Upper lobe of left lung (tissue), 6 donors: ENCODE data around the gene PCDH12. TPM values are rescaled to one million over a fixed set of nuclear protein-coding genes. Genes with fewer than 3 reads are reported as not detected.

Source experiments
- ATAC-seq, 2 donors: fragments of 200-7000 bp; cut with Tn5 transposase; one replicate each; pipeline ENCODE4 v1.9.1; 2022; ENCODE audit warnings: mild to moderate bottlenecking in 2 of 2, moderate library complexity in 2 of 2; ENCODE audit not compliant: low FRiP score in 2 of 2
- DNase-seq, 2 donors: peaks; one replicate each; pipeline ENCODE4 v3.0.0-alpha.2; 2019 to 2020
- H3K27ac ChIP-seq, 4 donors: fragments of 200-600 bp; sonication (generic); one replicate each; pipeline ENCODE4 v1.5.1; 2016 to 2019
- H3K27me3 ChIP-seq, 4 donors: fragments of 200-600 bp; sonication (generic); one replicate each; pipeline ENCODE4 v1.5.1; 2017 to 2019
- H3K36me3 ChIP-seq, 4 donors: fragments of 200-600 bp; sonication (generic); one replicate each; pipeline ENCODE4 v1.5.1; 2016 to 2019
- H3K4me1 ChIP-seq, 4 donors: fragments of 200-600 bp; sonication (generic); one replicate each; pipeline ENCODE4 v1.5.1; 2018 to 2019
- H3K4me3 ChIP-seq, 4 donors: fragments of 200-600 bp; sonication (generic); one replicate each; pipeline ENCODE4 v1.5.1; 2017 to 2019; ENCODE audit warnings: mild to moderate bottlenecking in 2 of 4, moderate library complexity in 1 of 4
- H3K9me3 ChIP-seq, 4 donors: fragments of 200-600 bp; sonication (generic); one replicate each; pipeline ENCODE4 v1.5.1; 2018 to 2019
- CTCF ChIP-seq, 6 experiments: fragments of 450-650 bp in 4 of 6; fragments of 200-600 bp in 2 of 6; sonication (generic) in 2 of 6; IDR thresholded peaks; one replicate each; pipeline ENCODE4 v1.5.1; 2016 to 2019; ENCODE audit warnings: antibody characterized with exemption in 6 of 6
- EP300 ChIP-seq, 4 donors: sonication (generic); formaldehyde crosslinking; IDR thresholded peaks; one replicate each; pipeline ENCODE4 v1.5.1; 2017; ENCODE audit warnings: antibody characterized with exemption in 4 of 4, control low read depth in 2 of 4
- POLR2A ChIP-seq, 4 donors: fragments of 450-650 bp; IDR thresholded peaks; one replicate each; pipeline ENCODE4 v1.5.1; 2016 to 2017; ENCODE audit warnings: antibody characterized with exemption in 4 of 4, mild to moderate bottlenecking in 2 of 4
- POLR2AphosphoS5 ChIP-seq, 2 donors: sonication (generic); formaldehyde crosslinking; IDR thresholded peaks; one replicate each; pipeline ENCODE4 v1.5.1; 2017; ENCODE audit warnings: antibody characterized with exemption in 2 of 2
- WGBS, 2 donors: methylation state at CpG; one replicate each; pipeline ENCODE4 v1.1.5; 2017 to 2018; 5-methylcytosine and 5-hydroxymethylcytosine counted together
- total RNA-seq, 6 donors: library from RNA; depleted of rRNA in 4 of 6; stranded (reverse); fragments of >200 nt in 4 of 6; gene quantifications; one replicate each; pipeline versions ENCODE4 v1.1.0 to v1.2.1, GENCODE V29; 2016 to 2021
- donor health status: DM: no; HTN: no; CAD: no; lungs with moderate emphysema.
- donor health status: DM: no; HTN: yes; CAD: no; lungs with severe emphysema.

The PCDH12 gene
- total RNA-seq, 6 donors from 2014 or later = 2.1 to 26.0 (median 10.7) TPM

- ATAC-seq (peak; percentile 42 to 52), DNase-seq (no peak)
- Histone ChIP-seq H3K4me1 (peaks cover 13 to 27% (median 26%) of the 10 kb centered on the region in 4 donors), H3K9me3 (no peaks in the 10 kb centered on the region), H3K36me3 (peaks cover 10 to 52% (median 35%) of the 10 kb centered on the region in 4 donors), H3K27ac (peak overlapping the region; percentile 59 to 85 (median 66)), H3K4me3 (no peak overlapping the region), H3K27me3 (no peaks in the 10 kb centered on the region)
- no peak for TF ChIP-seq EP300 (IDR thresholded peaks at IDR 0.05)
- TF ChIP-seq CTCF (IDR thresholded peaks at IDR 0.05) = peak in 2 of 6 experiments; percentile 17 to 21
- WGBS, 2 donors = 36 to 37% methylated on average over 6 of the region's 6 CpGs
Observed at GRCh38 chr5:141940695-141941271, 17.2 kb downstream of the PCDH12 start.

- Histone ChIP-seq H3K9me3 (no peaks in the 10 kb centered on the region), H3K4me3 (no peak overlapping the region), H3K36me3 (peaks cover 22 to 96% (median 79%) of the 10 kb centered on the region in 4 donors), H3K27ac (no peak overlapping the region), H3K4me1 (no peaks in the 10 kb centered on the region), H3K27me3 (no peaks in the 10 kb centered on the region)
- 85 to 96% methylated on average over 4 of the region's 4 CpGs for WGBS, 2 donors
- ATAC-seq (no peak), DNase-seq (no peak)
- TF ChIP-seq POLR2A (IDR thresholded peaks at IDR 0.05) = no peak
- no peak for TF ChIP-seq POLR2AphosphoS5 (IDR thresholded peaks at IDR 0.05)
- TF ChIP-seq EP300 (IDR thresholded peaks at IDR 0.05) = no peak
- no peak for TF ChIP-seq CTCF (IDR thresholded peaks at IDR 0.05)
Observed at GRCh38 chr5:141935538-141935937, 22.5 kb downstream of the PCDH12 start.

- ATAC-seq (peak in 1 of 2 donors; percentile 64), DNase-seq (no peak)
- TF ChIP-seq POLR2AphosphoS5 (IDR thresholded peaks at IDR 0.05) (no peak), EP300 (IDR thresholded peaks at IDR 0.05) (no peak), CTCF (IDR thresholded peaks at IDR 0.05) (no peak)
- Histone ChIP-seq H3K4me1 (peaks cover 0 to 3% (median 0%) of the 10 kb centered on the region in 4 donors), H3K9me3 (no peaks in the 10 kb centered on the region), H3K4me3 (no peak overlapping the region), H3K36me3 (peaks cover 33 to 99% (median 86%) of the 10 kb centered on the region in 4 donors), H3K27ac (no peak overlapping the region), H3K27me3 (no peaks in the 10 kb centered on the region)
- 68 to 73% methylated on average over 10 to 11 of the region's 11 CpGs for WGBS, 2 donors
Observed at GRCh38 chr5:141934099-141934844, 23.7 kb downstream of the PCDH12 start.

GRCh38 chr5:141933151-141933550 lies 24.9 kb downstream of the PCDH12 start:
- TF ChIP-seq POLR2AphosphoS5 (IDR thresholded peaks at IDR 0.05) (no peak), EP300 (IDR thresholded peaks at IDR 0.05) (no peak), CTCF (IDR thresholded peaks at IDR 0.05) (no peak), POLR2A (IDR thresholded peaks at IDR 0.05) (no peak)
- H3K27ac ChIP-seq = no peak overlapping the region
- H3K9me3 ChIP-seq = no peaks in the 10 kb centered on the region
- H3K4me3 ChIP-seq = no peak overlapping the region
- H3K4me1 ChIP-seq = peaks cover 0 to 9% (median 4%) of the 10 kb centered on the region in 4 donors
- no peak for DNase-seq
- no peak for ATAC-seq
- peaks cover 38 to 99% (median 88%) of the 10 kb centered on the region in 4 donors for H3K36me3 ChIP-seq
- no peaks in the 10 kb centered on the region for H3K27me3 ChIP-seq
- 90 to 97% methylated on average over 7 of the region's 7 CpGs for WGBS, 2 donors
